HG02852 (cell line): ENCODE results near the gene ZNF256.

ENCODE experiments used
- ATAC-seq: cut with Tn5 transposase; IDR thresholded peaks from one replicate; pipeline ENCODE4 v1.9.1; 2021; ENCODE audit warnings: mild to moderate bottlenecking, moderate library complexity; ENCODE audit not compliant: unreplicated experiment

ZNF256 gene

DNA sequence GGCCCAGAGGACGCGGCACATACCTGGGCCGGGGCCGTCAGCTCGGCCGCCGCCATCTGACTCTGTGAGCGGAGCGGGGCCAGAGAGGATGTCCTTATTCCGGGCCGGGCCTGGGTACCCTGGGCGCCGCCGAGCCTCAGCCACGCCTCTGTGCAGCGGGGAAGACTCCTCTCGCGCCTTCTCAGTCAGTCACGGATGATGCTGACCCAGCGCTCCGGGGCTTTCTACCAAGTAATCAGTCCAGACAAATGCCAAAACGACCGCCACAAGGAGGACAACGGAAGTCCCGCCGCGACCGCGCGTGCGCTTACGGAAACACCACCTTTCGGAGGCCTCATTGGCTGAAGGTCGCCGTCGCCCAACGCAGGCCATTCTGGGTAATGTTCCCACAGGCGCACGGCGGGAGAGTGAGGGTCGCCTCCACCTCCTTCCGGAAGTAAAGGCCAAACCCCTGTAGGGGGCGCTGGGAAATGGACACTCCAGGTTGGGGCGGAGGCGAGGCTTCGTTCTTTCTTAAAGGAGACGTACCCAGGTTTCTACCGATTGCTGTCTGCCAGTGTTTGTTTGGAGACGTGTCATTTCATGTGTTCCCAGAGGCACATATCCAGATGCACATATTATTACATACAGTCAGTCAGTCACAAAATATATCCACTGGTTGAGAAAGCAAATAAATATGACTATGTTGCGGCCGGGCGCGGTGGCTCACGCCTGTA is at the start of gene ZNF256:
TSS of gene ZNF256 (minus strand) at position 288 of the 716 bp plus-strand sequence. CDS start at position 56, 232 bp downstream.
- peak; percentile 92 for ATAC-seq

- ATAC-seq, result no peak
Measured at GRCh38 chr19:57992841-57993240, 45.3 kb upstream of the ZNF256 start.

GRCh38 chr19:57978586-57979289 is 31.2 kb upstream of the ZNF256 start:
- ATAC-seq, result no peak

- no peak for ATAC-seq
Measured at GRCh38 chr19:57974434-57974833, 26.9 kb upstream of the ZNF256 start, which contains the start of gene C19orf18. TSS of gene C19orf18 (minus strand) at chr19:57974534. CDS start at chr19:57974432, 102 bp downstream.

- ATAC-seq, result no peak
Measured at GRCh38 chr19:57964761-57965160, 17.3 kb upstream of the ZNF256 start.

DNA sequence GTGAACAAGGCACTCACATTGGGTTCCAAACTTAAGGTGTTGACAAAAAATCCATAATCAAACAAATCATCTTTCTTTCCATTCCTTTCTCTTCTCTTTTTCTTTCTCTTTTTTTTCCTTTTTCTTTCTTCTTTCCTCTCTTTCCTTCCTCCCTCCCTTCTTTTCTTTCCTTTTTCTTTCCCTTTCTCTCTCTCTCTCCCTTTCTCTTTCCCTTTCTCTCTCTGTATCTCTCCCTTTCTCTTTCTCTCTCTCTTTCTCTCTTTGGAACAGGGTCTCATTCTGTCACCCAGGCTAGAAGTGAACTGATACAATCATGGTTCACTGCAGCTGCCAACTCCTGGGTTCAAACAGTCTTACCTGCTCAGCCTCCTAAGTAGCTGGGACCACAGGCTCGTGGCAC is 14.3 kb upstream of the ZNF256 start:
- ATAC-seq, result no peak

DNA sequence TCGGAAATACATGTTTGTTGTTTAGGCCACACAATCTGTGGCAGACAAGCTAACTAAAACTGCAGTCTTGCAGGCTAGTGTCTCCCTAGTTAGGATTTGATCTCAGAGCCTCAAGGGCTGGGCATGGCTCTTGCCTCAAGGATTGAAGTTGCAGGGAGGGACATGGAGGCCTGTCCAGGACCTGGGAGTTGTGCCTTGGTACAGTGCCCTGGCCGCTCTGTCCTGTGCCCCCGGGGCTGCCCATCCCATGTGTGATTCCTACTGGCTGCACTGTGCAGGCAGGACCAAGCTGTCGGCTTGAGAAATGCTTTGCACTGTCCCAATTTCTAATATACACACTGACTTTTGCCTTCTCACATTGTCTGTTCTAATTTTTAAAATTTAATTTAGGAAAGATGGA is 7.5 kb upstream of the ZNF256 start:
- no peak for ATAC-seq

DNA sequence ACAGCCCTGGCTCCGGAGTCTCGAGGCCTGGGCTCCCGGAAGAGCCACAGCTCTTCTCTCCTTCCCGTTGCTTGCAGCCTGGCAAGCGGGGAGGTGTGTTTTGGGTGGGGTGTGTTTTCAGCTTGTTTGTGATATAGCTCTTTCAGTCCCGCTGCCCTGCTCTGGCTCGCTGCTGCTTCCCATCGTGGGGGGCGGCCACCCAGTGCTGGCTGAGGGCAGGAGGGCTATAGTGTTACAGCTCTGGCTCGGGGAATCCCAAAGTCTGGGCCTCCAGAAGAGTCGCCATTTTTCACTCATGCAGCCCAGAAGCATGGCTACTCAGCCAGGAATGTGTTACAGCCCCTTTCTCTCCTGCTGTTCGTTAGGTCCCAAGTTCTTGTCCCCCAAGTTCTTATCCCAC is 2.2 kb upstream of the ZNF256 start:
- no peak for ATAC-seq

DNA sequence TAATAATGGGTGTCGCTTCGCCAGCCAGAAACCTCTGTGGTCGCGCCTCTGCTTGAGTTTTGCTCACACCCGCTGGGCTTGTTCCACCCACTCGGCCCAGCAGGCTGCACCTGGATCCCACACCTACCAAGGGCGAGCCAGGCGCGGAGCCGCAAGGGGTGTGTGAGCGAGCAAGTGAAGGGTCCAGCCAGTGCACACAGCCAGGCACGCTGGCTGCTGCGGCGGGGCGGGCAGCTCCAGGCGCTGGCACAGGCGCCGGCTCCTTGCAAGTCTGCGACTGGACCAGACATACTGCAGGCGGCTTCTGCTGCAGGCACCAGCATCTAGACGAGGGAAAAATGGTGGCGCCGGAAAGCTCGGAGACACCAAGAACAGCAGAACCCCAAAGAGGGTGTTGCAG is 1.8 kb upstream of the ZNF256 start:
- ATAC-seq, result no peak

DNA sequence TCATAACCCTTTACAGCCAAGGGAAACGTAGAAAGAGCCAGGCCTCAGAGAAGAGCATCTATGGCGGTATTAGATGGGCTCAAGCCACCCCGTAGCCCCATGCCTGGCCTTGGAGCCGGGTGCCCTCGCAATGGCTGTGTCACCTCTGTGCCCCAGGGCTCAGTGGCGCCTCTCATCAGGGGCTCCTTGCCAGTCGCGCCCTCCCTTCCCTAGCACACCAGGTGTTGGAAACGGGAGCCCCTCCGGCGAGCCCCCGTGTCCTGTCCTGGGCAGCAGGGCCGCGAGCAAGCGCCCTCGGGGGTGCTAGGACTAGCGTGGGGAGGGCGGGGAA is 453 bp downstream of the ZNF256 start:
- no peak for ATAC-seq

- no peak for ATAC-seq
Measured at GRCh38 chr19:57946316-57946715, 1.2 kb downstream of the ZNF256 start.

- no peak for ATAC-seq
Measured at GRCh38 chr19:57941593-57941992, 5.9 kb downstream of the ZNF256 start.

DNA sequence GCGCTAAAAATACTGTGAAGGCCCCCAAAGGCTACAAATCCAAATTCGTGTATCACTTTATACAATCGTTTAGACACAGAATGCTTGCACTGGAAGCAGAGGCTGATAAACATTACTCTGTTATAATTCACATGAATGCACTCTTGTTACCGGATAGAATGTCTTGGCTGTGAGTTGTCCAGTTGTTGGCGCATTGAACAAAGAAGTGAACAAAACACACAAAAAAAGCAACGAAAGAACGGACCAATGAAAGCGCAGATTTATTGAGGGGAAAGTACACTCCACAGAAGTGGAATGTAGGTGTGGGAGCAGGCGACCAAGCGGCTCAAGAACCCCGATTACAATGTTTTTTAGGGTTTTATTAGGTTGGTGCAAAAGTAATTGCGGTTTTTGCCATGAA is 11.8 kb downstream of the ZNF256 start:
- ATAC-seq, result no peak

GRCh38 chr19:57934820-57935665 is 12.5 kb downstream of the ZNF256 start, which contains the start of gene ZNF418:
TSS of gene ZNF418 (minus strand) at chr19:57935402. CDS start at chr19:57933822, 1,580 bp downstream.
- ATAC-seq, result peak; percentile 57

- ATAC-seq, result no peak
Measured at GRCh38 chr19:57927587-57927986, 19.9 kb downstream of the ZNF256 start.

- ATAC-seq, result peak; percentile 98
Measured at GRCh38 chr19:57916168-57916995, 31.1 kb downstream of the ZNF256 start, which contains the start of gene ZNF417. TSS of gene ZNF417 (minus strand) at chr19:57916592. CDS start at chr19:57916411, 181 bp downstream.

DNA sequence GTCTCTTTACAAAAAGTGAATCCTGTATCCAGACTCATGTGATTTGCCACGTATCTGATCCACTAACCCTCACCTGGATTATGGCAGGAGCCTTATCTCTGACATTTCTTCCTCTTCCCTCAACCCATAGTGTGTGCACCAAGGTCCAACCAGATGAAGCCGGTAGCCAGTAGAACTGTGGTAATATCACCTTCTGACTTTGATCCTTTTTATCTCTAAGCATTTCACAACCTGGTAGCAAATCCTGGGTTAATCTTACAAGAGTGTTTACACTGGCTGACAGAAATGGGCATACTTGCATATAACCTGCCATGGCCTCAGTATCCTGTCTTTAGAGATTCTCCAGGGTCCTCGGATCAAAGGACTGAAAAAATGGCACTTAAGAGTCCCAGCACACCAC is 33.0 kb downstream of the ZNF256 start:
- ATAC-seq, result no peak

DNA sequence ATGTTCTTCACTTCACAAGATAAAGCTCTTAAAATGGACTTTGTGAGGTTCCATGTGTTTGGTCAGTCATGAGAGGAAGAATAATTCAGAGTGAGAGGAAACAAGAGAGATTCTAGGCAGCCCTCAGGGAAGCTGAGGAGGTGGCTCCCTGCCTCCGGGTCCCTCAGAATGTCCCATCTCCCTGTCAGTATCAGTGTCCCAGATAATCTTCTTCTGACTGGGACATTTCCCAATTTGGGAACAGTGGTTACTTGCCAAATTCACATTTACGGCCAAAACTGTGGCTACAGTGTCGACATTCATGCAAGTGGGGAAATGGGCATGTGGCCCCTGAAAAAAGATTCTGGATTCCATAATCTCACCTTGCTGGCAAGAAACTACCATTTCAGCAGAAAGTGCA is 40.1 kb downstream of the ZNF256 start:
- ATAC-seq, result no peak

- ATAC-seq, result no peak
Measured at GRCh38 chr19:57905258-57905657, 42.2 kb downstream of the ZNF256 start.

DNA sequence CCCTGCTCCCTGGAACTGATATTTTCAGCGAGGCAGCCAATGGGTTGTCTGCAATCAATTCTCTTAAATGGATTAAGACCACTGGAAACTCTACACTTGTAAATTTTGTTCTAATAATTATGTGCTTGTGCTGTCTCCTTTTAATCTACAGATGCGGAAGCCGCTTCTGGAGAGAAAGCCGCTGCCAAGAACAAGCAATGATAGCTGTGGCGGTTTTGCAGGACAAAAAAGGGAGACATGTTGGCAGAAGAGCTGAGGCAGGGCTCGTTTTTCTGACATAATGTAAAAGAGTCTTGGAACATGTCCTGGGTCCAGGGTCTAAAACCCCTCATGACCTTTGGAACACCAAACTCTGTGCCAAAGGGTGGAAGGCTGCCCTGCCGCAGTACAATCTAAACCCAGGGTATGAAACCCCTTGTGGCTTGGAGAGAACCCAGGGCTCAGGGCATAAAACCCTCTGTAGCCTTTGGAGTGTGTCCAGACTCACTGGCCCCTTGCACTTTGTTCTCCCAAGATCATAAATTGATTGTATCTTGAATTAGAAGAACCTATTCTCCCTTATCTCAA is 43.8 kb downstream of the ZNF256 start:
- ATAC-seq, result no peak
